GM15510 (cell line): ENCODE data around the gene RASSF8.

ENCODE experiments used
- POLR2A ChIP-seq: IDR thresholded peaks from 3 replicates; pipeline ENCODE4 v1.6.1; 2011; ENCODE audit warnings: borderline replicate concordance; ENCODE audit not compliant: insufficient read length; ENCODE audit errors: extremely low read depth

The RASSF8 gene

DNA sequence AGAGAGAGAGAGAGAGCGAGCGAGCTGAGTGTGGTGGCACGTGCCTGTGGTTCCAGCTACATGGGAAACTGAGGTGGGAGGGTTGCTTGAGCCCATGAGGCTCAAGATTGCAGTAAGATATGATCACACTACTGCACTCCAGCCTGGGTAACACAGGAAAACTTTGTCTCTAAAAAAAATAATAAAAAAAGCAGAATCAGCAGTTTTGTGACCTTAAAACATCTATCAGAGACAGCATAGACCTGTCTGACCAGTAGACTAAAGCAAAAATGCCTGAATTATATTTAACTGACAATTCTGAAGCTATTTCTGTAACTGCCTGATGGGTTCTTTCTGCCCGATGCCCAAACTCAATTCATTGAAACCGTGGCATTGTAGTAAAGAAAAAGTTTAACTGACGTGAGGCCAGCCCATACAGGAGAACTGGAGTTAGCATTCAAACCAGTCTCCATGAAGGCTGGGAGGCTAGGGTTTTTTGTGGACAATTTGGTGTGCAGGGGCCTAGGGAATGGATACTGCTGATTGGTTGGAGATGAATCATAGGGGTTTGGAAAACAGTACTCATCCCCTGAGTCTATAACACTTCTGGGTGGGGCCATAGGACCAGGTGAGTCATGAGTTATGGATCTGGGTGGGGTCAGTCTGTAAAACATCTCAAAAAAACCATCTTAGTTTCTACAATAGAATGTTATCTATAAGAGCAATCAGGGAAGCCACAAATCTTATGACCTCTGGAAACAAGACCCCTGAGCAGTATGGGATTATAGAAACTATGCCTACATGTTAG lies 8.0 kb upstream of the RASSF8 start:
- TF ChIP-seq POLR2A = no peak

GRCh38 chr12:25957793-25958427 lies 572 bp upstream of the RASSF8 start:
- TF ChIP-seq POLR2A = no peak

GRCh38 chr12:25959071-25959961 lies 834 bp downstream of the RASSF8 start:
- no peak for TF ChIP-seq POLR2A

- no peak for TF ChIP-seq POLR2A
Observed at GRCh38 chr12:25960143-25960542, 1.7 kb downstream of the RASSF8 start.

DNA sequence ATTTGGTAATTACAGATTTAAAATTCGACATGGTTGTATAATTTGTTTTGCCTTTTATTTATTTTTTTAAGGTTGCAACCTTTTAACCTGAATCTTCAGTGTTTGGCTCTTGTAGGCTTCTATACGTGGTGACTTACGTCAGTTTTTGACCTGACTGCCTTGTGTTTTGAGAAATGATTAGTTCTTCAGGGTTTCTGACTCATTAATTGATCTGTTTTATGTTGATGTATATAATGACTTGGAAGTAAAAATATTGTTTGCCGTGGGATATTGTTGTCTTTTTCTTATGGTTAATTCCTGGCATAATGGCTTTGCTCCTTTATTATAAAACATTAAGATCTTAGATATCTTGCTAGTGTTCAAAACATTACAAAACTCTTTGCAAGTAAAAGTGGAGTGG lies 2.5 kb downstream of the RASSF8 start:
- no peak for TF ChIP-seq POLR2A

GRCh38 chr12:25962932-25963525 lies 4.5 kb downstream of the RASSF8 start:
- no peak for TF ChIP-seq POLR2A

DNA sequence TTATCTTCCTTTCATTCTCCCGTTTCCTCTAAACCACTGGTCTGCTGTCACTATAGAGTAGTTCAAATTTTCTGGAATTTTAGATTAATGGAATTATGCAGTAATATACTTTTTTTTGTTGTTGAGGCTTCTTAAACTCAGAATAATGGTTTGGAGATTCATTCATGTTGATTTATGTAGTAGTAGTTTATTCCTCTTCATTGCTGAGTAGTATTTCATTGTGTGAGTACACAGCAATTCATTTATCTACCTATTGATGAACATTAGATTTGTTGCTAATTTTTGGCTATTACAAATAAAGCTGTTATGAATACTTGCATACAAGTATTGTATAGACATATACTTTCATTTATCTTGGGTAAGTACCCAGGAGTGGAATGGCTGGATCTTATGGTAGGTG lies 7.2 kb downstream of the RASSF8 start:
- no peak for TF ChIP-seq POLR2A

GRCh38 chr12:25970082-25970481 lies 11.6 kb downstream of the RASSF8 start:
- no peak for TF ChIP-seq POLR2A

DNA sequence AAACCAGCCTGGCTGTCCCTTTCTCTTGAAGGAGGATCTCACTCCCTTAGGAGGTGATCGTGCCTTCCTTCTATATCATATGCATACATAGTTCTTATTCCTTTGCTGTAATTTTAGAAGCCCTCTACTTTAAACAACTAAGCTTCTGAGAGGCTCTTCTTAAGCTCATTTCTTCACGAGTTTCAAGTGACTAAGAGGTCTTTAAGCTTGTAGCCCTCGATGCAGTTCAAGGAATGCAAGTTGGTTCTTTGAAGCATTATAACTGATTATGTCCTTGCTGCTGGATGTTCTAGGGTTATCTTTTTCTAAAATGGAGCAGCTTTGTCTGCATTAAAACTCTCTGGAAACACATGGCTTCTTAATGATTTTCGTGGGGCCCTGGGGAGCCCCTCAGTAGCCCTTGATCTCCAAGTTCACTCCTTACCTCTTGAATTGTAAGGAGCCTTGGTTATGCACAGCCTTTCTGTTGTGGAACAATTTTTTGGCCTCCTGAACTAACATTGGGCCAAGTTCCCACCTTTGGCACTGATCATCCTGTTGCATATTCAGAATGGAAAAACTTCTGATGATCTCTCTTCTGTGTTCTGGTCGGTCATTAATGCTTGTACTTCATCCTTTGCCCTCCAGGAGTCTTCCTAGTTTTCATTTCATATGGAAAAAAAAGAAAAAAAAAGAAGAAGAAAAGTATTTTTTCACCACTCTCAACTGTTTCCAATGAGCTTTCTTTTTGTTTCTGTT lies 12.6 kb downstream of the RASSF8 start:
- TF ChIP-seq POLR2A = no peak

DNA sequence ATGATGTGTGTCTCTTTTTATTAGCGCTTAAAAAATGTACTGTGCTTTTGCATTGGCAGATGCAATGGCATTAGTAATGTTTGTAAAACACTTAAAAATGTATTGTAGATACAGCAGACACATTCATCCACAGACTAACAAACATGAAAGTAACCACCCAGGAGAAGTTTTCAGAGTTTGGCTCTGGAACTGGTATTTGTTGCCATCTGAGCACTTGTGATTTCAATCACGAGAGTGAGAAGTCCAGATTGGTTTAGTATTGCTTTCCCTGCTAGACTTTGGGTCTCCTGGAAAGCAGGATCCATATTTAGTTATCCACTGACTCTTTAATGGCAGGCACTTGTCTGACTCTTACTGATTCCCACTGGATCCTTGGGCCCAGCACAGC lies 13.2 kb downstream of the RASSF8 start:
- no peak for TF ChIP-seq POLR2A

DNA sequence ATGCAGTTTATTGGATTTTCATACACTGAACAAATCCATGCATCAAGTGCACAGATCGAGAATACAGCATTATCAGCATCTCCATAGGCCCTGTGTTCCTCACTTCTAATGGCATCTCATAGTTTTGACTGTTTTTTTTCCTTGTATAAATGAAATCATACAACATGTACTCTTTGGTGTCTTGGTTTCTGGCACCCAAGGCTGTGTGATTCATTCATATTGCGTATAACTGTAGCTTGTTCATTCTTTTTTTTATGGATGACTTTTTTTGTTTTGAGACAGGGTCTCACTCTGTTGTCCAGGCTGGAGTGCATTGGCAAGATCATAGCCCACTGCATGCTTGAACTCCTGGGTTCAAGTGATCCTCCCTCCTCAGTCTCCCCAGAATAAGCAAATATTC lies 14.3 kb downstream of the RASSF8 start:
- no peak for TF ChIP-seq POLR2A

DNA sequence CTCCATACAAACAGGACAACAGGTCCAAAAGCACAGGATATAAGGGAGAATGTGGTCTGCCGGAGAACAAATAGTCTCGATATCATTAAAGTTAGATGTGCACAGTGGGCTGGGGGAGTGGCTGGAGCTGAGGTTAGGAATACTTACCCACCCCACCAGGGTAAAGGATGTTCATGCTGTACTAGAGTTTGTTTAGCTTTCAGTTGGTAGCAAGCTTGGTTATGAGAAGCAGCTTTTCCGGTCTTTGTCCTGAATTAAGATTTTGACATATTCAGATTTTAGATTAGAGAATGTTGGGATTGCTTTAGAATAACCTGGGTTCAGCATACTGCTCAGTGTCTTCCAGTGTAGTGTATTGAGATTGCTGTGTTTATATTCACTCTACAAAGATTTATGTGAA lies 16.7 kb downstream of the RASSF8 start:
- no peak for TF ChIP-seq POLR2A

DNA sequence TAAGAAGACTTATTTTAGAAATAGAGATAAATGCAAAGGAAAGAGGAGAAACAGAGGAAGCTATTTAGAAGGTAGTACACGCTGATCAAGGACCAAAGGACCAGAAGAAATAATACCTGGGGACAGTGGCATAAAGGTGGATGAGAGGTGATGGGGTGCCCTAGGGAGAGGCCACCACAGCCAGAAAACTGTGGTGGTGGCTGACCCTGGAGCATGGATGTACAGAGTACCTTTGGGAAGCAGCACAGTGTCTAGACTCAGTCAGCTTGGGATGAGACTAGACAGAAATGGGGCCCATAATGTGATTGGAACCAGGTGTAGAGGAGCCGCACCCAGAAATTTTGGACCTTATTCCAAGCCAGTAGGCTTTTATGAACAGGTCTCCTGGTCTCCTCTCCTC lies 17.2 kb downstream of the RASSF8 start:
- no peak for TF ChIP-seq POLR2A

DNA sequence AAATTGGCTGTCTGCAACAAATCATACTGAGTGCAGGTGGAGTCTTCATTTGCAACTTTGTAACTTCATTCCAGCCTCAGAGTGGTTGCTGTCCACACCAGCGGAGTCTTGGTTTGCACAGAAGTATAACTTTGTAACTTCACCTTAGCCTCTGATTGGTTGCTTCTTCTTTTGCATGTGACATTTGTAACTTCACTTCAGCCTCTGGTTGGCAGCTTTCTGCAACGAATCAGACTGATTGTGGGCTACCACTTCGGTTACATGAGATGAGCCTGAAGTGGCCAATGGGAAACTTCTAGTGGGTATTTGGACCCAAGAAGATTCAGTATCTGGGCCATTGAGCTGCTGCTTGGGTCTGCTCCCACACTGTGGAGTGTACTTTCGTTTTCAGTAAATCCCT lies 17.8 kb downstream of the RASSF8 start:
- no peak for TF ChIP-seq POLR2A
